Thyroid gland (tissue), 4 donors: ENCODE results near the gene SPRING1. TPM values are rescaled to one million over a fixed set of nuclear protein-coding genes. Genes with fewer than 3 reads are reported as not detected.

Experiments used
- DNase-seq, 2 donors: peaks; one replicate each; pipeline ENCODE4 v3.0.0-alpha.2; 2019
- H3K27ac ChIP-seq, 3 donors: fragments of 200-600 bp; sonication (generic); 1 replicate in 2 of 3; 2 replicates in 1 of 3; pipeline ENCODE4 v1.5.1; 2016 to 2019; ENCODE audit warnings: mild to moderate bottlenecking in 1 of 3, moderate library complexity in 1 of 3
- H3K27me3 ChIP-seq: fragments of 200-600 bp; sonication (generic); one replicate; pipeline ENCODE4 v1.5.1; 2019
- H3K36me3 ChIP-seq, 2 donors: fragments of 200-600 bp; sonication (generic); one replicate each; pipeline ENCODE4 v1.5.1; 2016 to 2019
- H3K4me1 ChIP-seq, 2 donors: fragments of 200-600 bp; sonication (generic); one replicate each; pipeline ENCODE4 v1.5.1; 2017 to 2019
- H3K4me3 ChIP-seq, 3 donors: fragments of 200-600 bp; sonication (generic); replicated peaks in 1 of 3; 1 replicate in 2 of 3; 2 replicates in 1 of 3; pipeline ENCODE4 v1.5.1; 2016; ENCODE audit warnings: mild to moderate bottlenecking in 1 of 3
- H3K9me3 ChIP-seq: fragments of 200-600 bp; sonication (generic); one replicate; pipeline ENCODE4 v1.5.1; 2017
- POLR2A ChIP-seq, 2 donors: fragments of 450-650 bp; IDR thresholded peaks; one replicate each; pipeline ENCODE4 v1.6.1; 2017; ENCODE audit warnings: antibody characterized with exemption in 2 of 2, mild to moderate bottlenecking in 2 of 2, moderate library complexity in 1 of 2
- WGBS, 2 donors: methylation state at CpG; one replicate each; pipeline ENCODE4 v1.1.5; 2017; 5-methylcytosine and 5-hydroxymethylcytosine counted together
- intact Hi-C: fragments of 100-400 bp; cut with DNase I; formaldehyde crosslinking; loops from one replicate; pipeline ENCODE4 v1.15.1; 2023
- total RNA-seq, 4 donors: library from RNA; depleted of rRNA; stranded (reverse); fragments of >200 nt; gene quantifications; one replicate each; pipeline ENCODE4 v1.2.3, GENCODE V29; 2016
- TF ChIP-seq, protein P1 (sequence below), 6 experiments: fragments of 200-600 bp in 3 of 6; fragments of 450-650 bp in 3 of 6; sonication (generic) in 3 of 6; IDR thresholded peaks; one replicate each; pipeline ENCODE4 v1.5.1; 2016 to 2019; ENCODE audit warnings: antibody characterized with exemption in 6 of 6, mild to moderate bottlenecking in 2 of 6, inconsistent platforms in 1 of 6, moderate library complexity in 1 of 6

The SPRING1 gene
- total RNA-seq, 4 donors from 2014 or later, result 88.0 to 163 (median 124) TPM

DNA sequence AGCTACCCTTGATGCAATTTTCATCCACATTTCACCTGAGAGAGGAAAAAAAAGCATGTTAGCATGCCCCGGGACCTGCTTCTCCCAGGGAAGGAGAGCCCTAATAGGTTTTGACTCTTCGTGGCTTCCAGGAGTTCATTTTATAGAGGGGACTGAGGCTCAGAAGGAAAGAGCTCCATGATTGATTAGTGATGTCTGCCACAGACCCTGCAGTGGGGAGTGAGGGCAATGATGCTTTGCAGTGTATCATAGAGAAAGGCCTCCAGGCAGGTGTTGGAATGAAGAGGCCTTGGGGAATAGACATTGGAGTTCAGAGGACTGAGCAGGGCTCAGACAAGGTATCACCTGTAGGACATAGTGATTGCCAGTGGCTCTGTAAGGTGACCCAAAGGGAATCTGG lies 41.7 kb upstream of the SPRING1 start:
- no peak for TF ChIP-seq POLR2A (IDR thresholded peaks at IDR 0.05)
- TF ChIP-seq, protein P1, sequence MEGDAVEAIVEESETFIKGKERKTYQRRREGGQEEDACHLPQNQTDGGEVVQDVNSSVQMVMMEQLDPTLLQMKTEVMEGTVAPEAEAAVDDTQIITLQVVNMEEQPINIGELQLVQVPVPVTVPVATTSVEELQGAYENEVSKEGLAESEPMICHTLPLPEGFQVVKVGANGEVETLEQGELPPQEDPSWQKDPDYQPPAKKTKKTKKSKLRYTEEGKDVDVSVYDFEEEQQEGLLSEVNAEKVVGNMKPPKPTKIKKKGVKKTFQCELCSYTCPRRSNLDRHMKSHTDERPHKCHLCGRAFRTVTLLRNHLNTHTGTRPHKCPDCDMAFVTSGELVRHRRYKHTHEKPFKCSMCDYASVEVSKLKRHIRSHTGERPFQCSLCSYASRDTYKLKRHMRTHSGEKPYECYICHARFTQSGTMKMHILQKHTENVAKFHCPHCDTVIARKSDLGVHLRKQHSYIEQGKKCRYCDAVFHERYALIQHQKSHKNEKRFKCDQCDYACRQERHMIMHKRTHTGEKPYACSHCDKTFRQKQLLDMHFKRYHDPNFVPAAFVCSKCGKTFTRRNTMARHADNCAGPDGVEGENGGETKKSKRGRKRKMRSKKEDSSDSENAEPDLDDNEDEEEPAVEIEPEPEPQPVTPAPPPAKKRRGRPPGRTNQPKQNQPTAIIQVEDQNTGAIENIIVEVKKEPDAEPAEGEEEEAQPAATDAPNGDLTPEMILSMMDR (IDR thresholded peaks at IDR 0.05), result no peak
- peaks cover 0 to 17% of the 10 kb centered on the region in 2 donors for H3K4me1 ChIP-seq
- intact Hi-C loops, result no loop called here
- H3K4me3 ChIP-seq, result no peak overlapping the region
- no peaks in the 10 kb centered on the region for H3K36me3 ChIP-seq
- no peak overlapping the region for H3K27ac ChIP-seq
- no peaks in the 10 kb centered on the region for H3K9me3 ChIP-seq
- no peak for DNase-seq
- WGBS, 2 donors, result 100% methylated on average over 2 of the region's 2 CpGs
- H3K27me3 ChIP-seq, result no peaks in the 10 kb centered on the region

DNA sequence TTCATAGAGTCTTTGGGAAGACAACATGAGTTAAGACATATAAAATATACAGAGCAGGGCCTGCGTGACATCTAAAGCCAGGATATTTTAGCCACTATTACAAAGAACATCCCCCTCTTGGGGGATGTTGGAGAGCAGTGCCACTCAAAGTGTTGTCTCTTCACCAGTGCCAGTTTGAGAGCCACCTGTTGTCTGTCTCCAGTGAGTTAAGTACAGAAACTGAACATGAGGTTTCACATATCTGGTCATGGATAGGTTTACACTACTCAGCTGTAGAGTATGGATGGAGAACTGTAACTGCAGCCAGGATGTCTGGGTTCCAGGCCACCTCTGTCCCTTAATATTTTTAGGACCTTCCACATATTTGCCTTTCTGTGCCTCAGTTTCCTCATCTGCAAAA lies 39.4 kb upstream of the SPRING1 start:
- no peak for DNase-seq
- H3K27ac ChIP-seq, result no peak overlapping the region
- no peaks in the 10 kb centered on the region for H3K36me3 ChIP-seq
- no peaks in the 10 kb centered on the region for H3K4me1 ChIP-seq
- intact Hi-C loops, result no loop called here
- no peak for TF ChIP-seq POLR2A (IDR thresholded peaks at IDR 0.05)
- TF ChIP-seq, protein P1 (IDR thresholded peaks at IDR 0.05), result no peak
- no peaks in the 10 kb centered on the region for H3K27me3 ChIP-seq
- no peak overlapping the region for H3K4me3 ChIP-seq
- 100% methylated on average over 1 of the region's 1 CpG for WGBS, 2 donors
- no peaks in the 10 kb centered on the region for H3K9me3 ChIP-seq

DNA sequence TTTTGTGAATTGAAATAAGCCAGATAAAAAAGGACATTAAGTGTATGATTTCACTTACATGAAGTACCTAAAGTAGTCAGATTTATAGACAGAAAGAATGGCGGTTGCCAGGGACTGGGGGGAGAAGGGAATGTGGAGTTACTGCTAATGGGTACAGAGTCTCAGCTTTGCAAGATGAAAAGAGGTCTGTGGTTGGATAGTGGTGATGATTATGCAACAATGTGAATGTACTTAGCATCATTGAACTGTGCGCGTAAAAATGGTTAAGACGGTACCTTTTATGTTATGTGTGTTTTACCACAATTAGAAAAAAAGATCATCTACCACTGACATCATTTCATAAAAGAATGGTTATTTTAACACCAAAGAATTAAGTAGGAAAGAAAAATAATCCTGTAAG lies 36.2 kb upstream of the SPRING1 start:
- 72% methylated on average over 4 of the region's 4 CpGs for WGBS, 2 donors
- intact Hi-C loops, result no loop called here
- Histone ChIP-seq H3K9me3 (no peaks in the 10 kb centered on the region), H3K27me3 (no peaks in the 10 kb centered on the region), H3K4me3 (no peak overlapping the region), H3K27ac (no peak overlapping the region), H3K4me1 (no peaks in the 10 kb centered on the region), H3K36me3 (no peaks in the 10 kb centered on the region)
- TF ChIP-seq POLR2A (IDR thresholded peaks at IDR 0.05), result no peak
- TF ChIP-seq, protein P1 (IDR thresholded peaks at IDR 0.05), result no peak
- no peak for DNase-seq

DNA sequence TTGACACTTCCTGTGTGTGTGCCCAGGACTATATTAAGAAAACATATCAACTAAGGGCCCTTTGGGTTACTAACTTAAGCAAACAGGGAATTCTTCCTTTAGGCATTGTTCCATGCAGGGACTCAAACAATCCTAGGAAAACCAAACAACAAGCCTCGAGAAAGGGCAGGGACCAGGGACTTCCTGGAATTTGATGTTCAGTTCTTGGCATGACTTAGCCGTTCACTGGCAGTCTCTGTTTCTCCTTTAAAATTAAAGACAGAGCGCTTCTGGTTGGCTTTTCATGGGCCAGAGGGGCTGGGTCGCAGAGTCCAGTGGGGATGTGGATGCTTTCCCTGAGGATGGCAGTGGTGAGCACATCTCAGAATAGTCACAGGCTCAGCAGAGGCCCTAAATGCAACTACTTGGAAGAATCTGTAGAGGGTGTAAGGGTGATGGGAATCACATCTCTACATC lies 35.4 kb upstream of the SPRING1 start:
- Histone ChIP-seq H3K27me3 (no peaks in the 10 kb centered on the region), H3K4me3 (no peak overlapping the region), H3K4me1 (no peaks in the 10 kb centered on the region), H3K9me3 (no peaks in the 10 kb centered on the region), H3K27ac (no peak overlapping the region), H3K36me3 (no peaks in the 10 kb centered on the region)
- TF ChIP-seq POLR2A (IDR thresholded peaks at IDR 0.05), result no peak
- TF ChIP-seq, protein P1 (IDR thresholded peaks at IDR 0.05), result no peak
- WGBS, 2 donors, result 74 to 75% methylated on average over 4 of the region's 4 CpGs
- intact Hi-C loops, result no loop called here
- no peak for DNase-seq

DNA sequence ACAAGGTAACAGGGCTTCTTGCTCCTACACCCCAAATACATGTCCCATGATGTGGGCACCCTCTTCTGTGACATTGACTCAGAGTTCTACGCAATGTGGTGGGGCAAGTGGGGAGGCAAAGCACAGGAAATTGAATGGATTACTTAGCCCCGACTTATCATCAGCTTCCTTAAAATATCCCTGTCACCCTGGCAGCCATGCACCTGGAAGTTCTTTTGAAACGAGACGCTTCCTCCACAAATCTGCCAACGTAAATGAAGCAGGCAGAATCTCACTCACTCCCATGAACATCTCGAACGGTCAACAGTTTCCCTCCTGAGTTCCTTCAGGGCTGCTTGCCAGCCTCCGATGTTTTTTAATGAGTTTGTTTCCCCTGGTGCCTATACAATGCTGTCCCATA lies 33.8 kb upstream of the SPRING1 start:
- intact Hi-C loops, result no loop called here
- 76 to 78% methylated on average over 8 of the region's 8 CpGs for WGBS, 2 donors
- Histone ChIP-seq H3K4me3 (no peak overlapping the region), H3K4me1 (no peaks in the 10 kb centered on the region), H3K36me3 (no peaks in the 10 kb centered on the region), H3K27me3 (no peaks in the 10 kb centered on the region), H3K27ac (no peak overlapping the region), H3K9me3 (no peaks in the 10 kb centered on the region)
- no peak for TF ChIP-seq POLR2A (IDR thresholded peaks at IDR 0.05)
- TF ChIP-seq, protein P1 (IDR thresholded peaks at IDR 0.05), result no peak
- no peak for DNase-seq
